ENCODE results near the gene TPSG1. TPM values are rescaled to one million over a fixed set of nuclear protein-coding genes. Genes with fewer than 3 reads are reported as not detected.

Gene TPSG1
- total and polyA plus RNA-seq, 8 donors, result 0.34 to 0.92 (median 0.35) TPM; not detected in 5

GRCh38 chr16:1177750-1178149 is 47.3 kb downstream of the TPSG1 start:
- no peak for TF ChIP-seq CTCF (IDR thresholded peaks at IDR 0.05)
- Histone ChIP-seq H3K9me3 (no peaks in the 10 kb centered on the region), H3K27ac (no peak overlapping the region), H3K4me1 (peaks cover 9 to 11% of the 10 kb centered on the region in 2 donors), H3K4me3 (no peak overlapping the region), H3K36me3 (no peaks in the 10 kb centered on the region), H3K27me3 (peaks cover 0 to 76% of the 10 kb centered on the region in 2 donors)
- intact Hi-C loops (cut with DNase I), result no loop called here
- ATAC-seq (no peak), DNase-seq (no peak)

- Histone ChIP-seq H3K4me1 (peaks cover 4 to 6% of the 10 kb centered on the region in 2 donors), H3K27me3 (peaks cover 0 to 76% of the 10 kb centered on the region in 2 donors), H3K4me3 (no peak overlapping the region), H3K9me3 (no peaks in the 10 kb centered on the region), H3K27ac (no peak overlapping the region), H3K36me3 (no peaks in the 10 kb centered on the region)
- no peak for DNase-seq
- intact Hi-C loops (cut with DNase I), result no loop called here
- ATAC-seq, result no peak
- no peak for TF ChIP-seq CTCF (IDR thresholded peaks at IDR 0.05)
Observed at GRCh38 chr16:1177053-1177452, 48.0 kb downstream of the TPSG1 start.

GRCh38 chr16:1176280-1176897 is 48.7 kb downstream of the TPSG1 start:
- TF ChIP-seq CTCF (IDR thresholded peaks at IDR 0.05), result no peak
- H3K4me3 ChIP-seq, result no peak overlapping the region
- H3K36me3 ChIP-seq, result no peaks in the 10 kb centered on the region
- H3K4me1 ChIP-seq, result no peaks in the 10 kb centered on the region
- no peak overlapping the region for H3K27ac ChIP-seq
- no peaks in the 10 kb centered on the region for H3K9me3 ChIP-seq
- intact Hi-C loops (cut with DNase I), result no loop called here
- no peak for ATAC-seq
- DNase-seq, result no peak
- peaks cover 0 to 80% of the 10 kb centered on the region in 2 donors for H3K27me3 ChIP-seq

- Histone ChIP-seq H3K36me3 (no peaks in the 10 kb centered on the region), H3K4me1 (no peaks in the 10 kb centered on the region), H3K27me3 (peaks cover 0 to 82% of the 10 kb centered on the region in 2 donors), H3K4me3 (no peak overlapping the region), H3K27ac (no peak overlapping the region), H3K9me3 (no peaks in the 10 kb centered on the region)
- ATAC-seq, result no peak
- intact Hi-C loops (cut with DNase I), result no loop called here
- DNase-seq, result no peak
- TF ChIP-seq CTCF (IDR thresholded peaks at IDR 0.05), result no peak
Observed at GRCh38 chr16:1175566-1176279, 49.3 kb downstream of the TPSG1 start.

- no peak overlapping the region for H3K4me3 ChIP-seq
- ATAC-seq, result no peak
- H3K27ac ChIP-seq, result no peak overlapping the region
- no peaks in the 10 kb centered on the region for H3K36me3 ChIP-seq
- intact Hi-C loops (cut with DNase I), result no loop called here
- H3K27me3 ChIP-seq, result peaks cover 0 to 82% of the 10 kb centered on the region in 2 donors
- no peak for TF ChIP-seq CTCF (IDR thresholded peaks at IDR 0.05)
- DNase-seq, result no peak
- H3K9me3 ChIP-seq, result no peaks in the 10 kb centered on the region
- no peaks in the 10 kb centered on the region for H3K4me1 ChIP-seq
Observed at GRCh38 chr16:1174477-1175357, 50.4 kb downstream of the TPSG1 start.

All from left lung (tissue), 10 donors.